Mucosa of gallbladder (tissue), 1 donor: ENCODE results near the gene ARRDC2. TPM values are rescaled to one million over a fixed set of nuclear protein-coding genes. Genes with fewer than 3 reads are reported as not detected.
A peak's percentile ranks its signal among the peaks of the same experiment; 100 is the strongest.
"Not testable (repeated sequence)": the region's sequence is repeated elsewhere in the genome, so short reads cannot be mapped to it uniquely, and the experiment has no call there.

ENCODE experiments used
- DNase-seq: peaks from one replicate; pipeline ENCODE4 v3.0.0-alpha.2; 2020; ENCODE audit warnings: low spot score
- total RNA-seq: library from RNA; stranded (reverse); gene quantifications from one replicate; pipeline ENCODE4 v1.2.1, GENCODE V29; 2021
- donor health status: DM: no; HTN: no; CAD: no.

Gene ARRDC2
- 53.9 TPM for total RNA-seq

- peak; percentile 93 for DNase-seq
Measured at GRCh38 chr19:18007917-18008673, at the start of gene ARRDC2. ARRDC2 (plus strand) TSS chr19:18008170; CDS start chr19:18008311, 141 bp downstream.

- no peak for DNase-seq
Measured at GRCh38 chr19:17963936-17964691, 43.9 kb upstream of the ARRDC2 start.

GRCh38 chr19:17965370-17966128 lies 42.4 kb upstream of the ARRDC2 start:
- DNase-seq = no peak

- DNase-seq = no peak
Measured at GRCh38 chr19:17966129-17966483, 41.9 kb upstream of the ARRDC2 start.

GRCh38 chr19:17966550-17967256 lies 41.3 kb upstream of the ARRDC2 start, which contains the start of gene KCNN1:
KCNN1 (plus strand) TSS chr19:17967107; CDS start chr19:17973889, 6,782 bp downstream.
- DNase-seq = no peak

- no peak for DNase-seq
Measured at GRCh38 chr19:17967257-17968051, 40.5 kb upstream of the ARRDC2 start.

- no peak for DNase-seq
Measured at GRCh38 chr19:17968362-17968761, 39.6 kb upstream of the ARRDC2 start.

GRCh38 chr19:17969096-17969792 lies 38.7 kb upstream of the ARRDC2 start:
- no peak for DNase-seq

- no peak for DNase-seq
Measured at GRCh38 chr19:17972230-17972629, 35.7 kb upstream of the ARRDC2 start.

- DNase-seq = no peak
Measured at GRCh38 chr19:17973759-17974158, 34.2 kb upstream of the ARRDC2 start.

GRCh38 chr19:17974551-17974950 lies 33.4 kb upstream of the ARRDC2 start:
- no peak for DNase-seq

- DNase-seq = no peak
Measured at GRCh38 chr19:17975032-17975431, 32.9 kb upstream of the ARRDC2 start.

GRCh38 chr19:17977021-17977420 lies 30.9 kb upstream of the ARRDC2 start:
- DNase-seq = no peak

GRCh38 chr19:17977488-17977887 lies 30.5 kb upstream of the ARRDC2 start:
- DNase-seq = no peak

GRCh38 chr19:17981611-17982010 lies 26.4 kb upstream of the ARRDC2 start:
- DNase-seq = no peak

- DNase-seq = no peak
Measured at GRCh38 chr19:17982430-17982829, 25.5 kb upstream of the ARRDC2 start.

GRCh38 chr19:17985037-17985818 lies 22.7 kb upstream of the ARRDC2 start:
- DNase-seq = no peak

GRCh38 chr19:17986569-17986968 lies 21.4 kb upstream of the ARRDC2 start:
- not testable (repeated sequence) for DNase-seq

- DNase-seq = no peak
Measured at GRCh38 chr19:17988161-17988560, 19.8 kb upstream of the ARRDC2 start.
